HEK293T (cell line): ENCODE results near the gene NME2.
A peak's percentile ranks its signal among the peaks of the same experiment; 100 is the strongest.

ENCODE experiments used
- CTCF ChIA-PET: fragments of 350-600 bp; formaldehyde crosslinking; extraction: SDS; loops from one replicate; lab custom pipeline; 2021; ENCODE audit warnings: antibody characterized with exemption, inconsistent platforms; lab: Yijun Ruan, JAX
- POLR2A ChIA-PET: fragments of 350-600 bp; formaldehyde crosslinking; extraction: SDS; loops from one replicate; lab custom pipeline; 2020; ENCODE audit warnings: antibody characterized with exemption, inconsistent platforms; lab: Yijun Ruan, JAX
- DNase-seq: peaks from one replicate; pipeline ENCODE4 v3.0.0; 2012; ENCODE audit warnings: mixed read lengths; ENCODE audit errors: extremely low spot score
- ARNT ChIP-seq: fragments of 450-650 bp; IDR thresholded peaks from 2 replicates; pipeline ENCODE4 v1.6.1; 2017; ENCODE audit warnings: mild to moderate bottlenecking
- BHLHE40 ChIP-seq: fragments of 450-650 bp; IDR thresholded peaks from 2 replicates; pipeline ENCODE4 v1.6.1; 2016; ENCODE audit warnings: mild to moderate bottlenecking, moderate library complexity, borderline replicate concordance
- CTBP1 ChIP-seq: fragments of 450-650 bp; IDR thresholded peaks from 2 replicates; pipeline ENCODE4 v1.6.1; 2016; ENCODE audit warnings: borderline replicate concordance
- ELF4 ChIP-seq: fragments of 450-650 bp; IDR thresholded peaks from 2 replicates; pipeline ENCODE4 v1.6.1; 2017; ENCODE audit warnings: antibody characterized with exemption
- FOXA1 ChIP-seq: fragments of 450-650 bp; IDR thresholded peaks from 2 replicates; pipeline ENCODE4 v1.6.1; 2016; ENCODE audit warnings: mild to moderate bottlenecking
- FOXK2 ChIP-seq: fragments of 450-650 bp; IDR thresholded peaks from 2 replicates; pipeline ENCODE4 v1.6.1; 2016; ENCODE audit warnings: mild to moderate bottlenecking
- FOXM1 ChIP-seq: fragments of 450-650 bp; IDR thresholded peaks from 2 replicates; pipeline ENCODE4 v1.6.1; 2017; ENCODE audit warnings: mild to moderate bottlenecking, borderline replicate concordance
- HDGF ChIP-seq: fragments of 450-650 bp; IDR thresholded peaks from 2 replicates; pipeline ENCODE4 v1.6.1; 2017; ENCODE audit warnings: antibody characterized with exemption, borderline replicate concordance
- L3MBTL2 ChIP-seq: fragments of 450-650 bp; conservative IDR thresholded peaks from 2 replicates; pipeline ENCODE4 v1.6.1; 2016; ENCODE audit warnings: mild to moderate bottlenecking
- LEF1 ChIP-seq: fragments of 450-650 bp; IDR thresholded peaks from 2 replicates; pipeline ENCODE4 v1.6.1; 2017; ENCODE audit warnings: mild to moderate bottlenecking, borderline replicate concordance
- NFRKB ChIP-seq: fragments of 450-650 bp; IDR thresholded peaks from 2 replicates; pipeline ENCODE4 v1.6.1; 2016; ENCODE audit warnings: mild to moderate bottlenecking, moderate library complexity
- PKNOX1 ChIP-seq: fragments of 450-650 bp; IDR thresholded peaks from 2 replicates; pipeline ENCODE4 v1.6.1; 2016
- SP1 ChIP-seq: fragments of 450-650 bp; IDR thresholded peaks from 2 replicates; pipeline ENCODE4 v1.6.1; 2017
- SUZ12 ChIP-seq: fragments of 450-650 bp; IDR thresholded peaks from 2 replicates; pipeline ENCODE4 v1.6.1; 2016; ENCODE audit warnings: mild to moderate bottlenecking
- TARDBP ChIP-seq: fragments of 450-650 bp; IDR thresholded peaks from 2 replicates; pipeline ENCODE4 v1.6.1; 2016
- ZNF384 ChIP-seq: fragments of 450-650 bp; IDR thresholded peaks from 2 replicates; pipeline ENCODE4 v1.6.1; 2016

Gene NME2

GRCh38 chr17:51150932-51151331, 15.3 kb upstream of the NME2 start:
- POLR2A ChIA-PET, result interaction anchor here (4.6 kb wide), 1 partner anchor 29 kb away, joined by 60 read pairs; the partner anchor contains the start of gene SPAG9
- no peak for DNase-seq
- CTCF ChIA-PET, result no interaction called here
- TF ChIP-seq FOXK2 (no peak), PKNOX1 (no peak), ZNF384 (no peak), FOXM1 (no peak)

GRCh38 chr17:51152766-51153209, 13.4 kb upstream of the NME2 start:
- ChIA-PET POLR2A (interaction anchor here (0.7 to 4.6 kb wide), 16 partner anchors 9 to 433 kb away, joined by 3 to 60 read pairs (median 4); partner anchors contain the start of genes LUC7L3, NME2, SPAG9 and TOB1), CTCF (interaction anchor here (0.7 to 1.5 kb wide), 11 partner anchors 10 to 406 kb away, joined by 3 to 9 read pairs (median 5); partner anchors contain the start of gene SPAG9)
- DNase-seq, result no peak
- no peak for TF ChIP-seq PKNOX1
- no peak for TF ChIP-seq ZNF384
- TF ChIP-seq FOXK2, result no peak
- no peak for TF ChIP-seq NFRKB
- no peak for TF ChIP-seq BHLHE40
- no peak for TF ChIP-seq L3MBTL2
- no peak for TF ChIP-seq SUZ12
- TF ChIP-seq SP1, result no peak
- no peak for TF ChIP-seq TARDBP

- DNase-seq, result peak; percentile 94
- CTCF ChIA-PET, result interaction anchor here (0.6 to 1.5 kb wide), 15 partner anchors 9 to 407 kb away, joined by 3 to 9 read pairs (median 4); partner anchors contain the start of gene SPAG9
- peak; percentile 27; the same call in 1 of the 2 replicates for TF ChIP-seq NFRKB
- peak; percentile 95 for TF ChIP-seq ARNT
- peak; percentile 38; the same call in 1 of the 2 replicates for TF ChIP-seq TARDBP
- TF ChIP-seq SP1, result no peak
- no peak for TF ChIP-seq LEF1
- no peak for TF ChIP-seq FOXA1
- TF ChIP-seq FOXK2, result peak; percentile 81
- TF ChIP-seq ELF4, result peak; percentile 25; the same call in 1 of the 2 replicates
- peak; percentile 95 for TF ChIP-seq ZNF384
- no peak for TF ChIP-seq HDGF
- peak; percentile 92 for TF ChIP-seq L3MBTL2
- TF ChIP-seq SUZ12, result no peak
- no peak for TF ChIP-seq FOXM1
- peak; percentile 55 for TF ChIP-seq PKNOX1
- TF ChIP-seq CTBP1, result peak; percentile 97
- TF ChIP-seq BHLHE40, result no peak
- POLR2A ChIA-PET, result interaction anchor here (0.7 to 4.6 kb wide), 18 partner anchors 9 to 434 kb away, joined by 3 to 60 read pairs (median 4); partner anchors contain the start of genes LUC7L3, NME2, SPAG9 and TOB1
Measured at GRCh38 chr17:51153210-51154072, 12.8 kb upstream of the NME2 start, which contains the start of gene NME1. Gene NME1, plus strand, starts transcription at chr17:51153559. Its CDS starts 2,096 bp downstream, at chr17:51155655.

GRCh38 chr17:51154176-51154575, 12.0 kb upstream of the NME2 start:
- POLR2A ChIA-PET, result interaction anchor here (0.7 to 4.6 kb wide), 7 partner anchors 8 to 288 kb away, joined by 3 to 60 read pairs (median 8); partner anchors contain the start of genes NME2, SPAG9 and TOB1
- DNase-seq, result no peak
- CTCF ChIA-PET, result interaction anchor here (0.6 to 0.9 kb wide), 2 partner anchors 12 to 139 kb away, joined by 3 to 5 read pairs; partner anchors contain the start of gene NME2
- TF ChIP-seq NFRKB (no peak), SP1 (no peak), FOXK2 (no peak), PKNOX1 (no peak), ZNF384 (no peak), ARNT (no peak), SUZ12 (no peak), BHLHE40 (no peak), FOXM1 (no peak)

- TF ChIP-seq HDGF (no peak), BHLHE40 (no peak)
- CTCF ChIA-PET, result no interaction called here
- POLR2A ChIA-PET, result interaction anchor here (0.6 to 1.3 kb wide), 3 partner anchors 10 to 35 kb away, joined by 3 to 8 read pairs (median 4); partner anchors contain the start of genes NME2 and SPAG9
- no peak for DNase-seq
Measured at GRCh38 chr17:51155416-51155815, 10.8 kb upstream of the NME2 start.
